Measurements from ENCODE around the gene DDAH2. TPM values are rescaled to one million over a fixed set of nuclear protein-coding genes. Genes with fewer than 3 reads are reported as not detected.
"Not testable (repeated sequence)": the region's sequence is repeated elsewhere in the genome, so short reads cannot be mapped to it uniquely, and the experiment has no call there.

Gene DDAH2
- total and polyA plus RNA-seq, 8 donors = 70.2 to 199 (median 161) TPM

DNA sequence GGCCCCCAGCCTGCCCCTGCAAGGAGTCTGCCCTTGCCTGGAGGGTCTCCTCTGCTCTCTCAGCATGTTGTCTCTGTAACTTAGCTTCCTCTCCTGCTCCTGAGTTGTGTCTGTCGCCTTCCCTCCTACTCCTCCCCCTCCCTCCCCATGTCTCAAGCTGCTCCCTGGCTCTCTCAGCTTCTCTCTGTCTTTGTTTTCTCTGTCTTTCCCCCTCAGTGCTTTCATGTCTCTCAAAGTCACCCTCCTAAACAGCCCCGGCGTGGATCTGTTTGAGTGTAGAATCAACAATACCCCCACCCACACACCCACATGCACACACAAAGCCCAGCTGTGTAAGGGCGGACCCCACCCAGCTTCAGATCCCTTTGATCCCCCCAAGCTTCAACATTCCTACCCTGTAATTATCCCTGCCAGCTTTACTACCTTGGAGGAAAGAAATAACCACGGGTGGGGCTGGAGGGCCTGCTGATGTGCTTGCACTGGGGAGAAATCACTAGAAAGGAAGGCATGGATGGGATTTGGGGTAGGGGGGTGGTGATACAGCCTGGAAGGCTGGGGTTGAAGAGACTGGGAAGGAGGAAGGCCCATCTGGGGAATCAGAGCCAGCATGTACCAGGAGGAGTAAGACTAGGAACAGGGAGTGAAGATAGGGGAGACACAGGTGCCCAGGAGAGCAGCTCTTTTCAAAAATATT is 15.0 kb downstream of the DDAH2 start:
- TF ChIP-seq, protein P1, sequence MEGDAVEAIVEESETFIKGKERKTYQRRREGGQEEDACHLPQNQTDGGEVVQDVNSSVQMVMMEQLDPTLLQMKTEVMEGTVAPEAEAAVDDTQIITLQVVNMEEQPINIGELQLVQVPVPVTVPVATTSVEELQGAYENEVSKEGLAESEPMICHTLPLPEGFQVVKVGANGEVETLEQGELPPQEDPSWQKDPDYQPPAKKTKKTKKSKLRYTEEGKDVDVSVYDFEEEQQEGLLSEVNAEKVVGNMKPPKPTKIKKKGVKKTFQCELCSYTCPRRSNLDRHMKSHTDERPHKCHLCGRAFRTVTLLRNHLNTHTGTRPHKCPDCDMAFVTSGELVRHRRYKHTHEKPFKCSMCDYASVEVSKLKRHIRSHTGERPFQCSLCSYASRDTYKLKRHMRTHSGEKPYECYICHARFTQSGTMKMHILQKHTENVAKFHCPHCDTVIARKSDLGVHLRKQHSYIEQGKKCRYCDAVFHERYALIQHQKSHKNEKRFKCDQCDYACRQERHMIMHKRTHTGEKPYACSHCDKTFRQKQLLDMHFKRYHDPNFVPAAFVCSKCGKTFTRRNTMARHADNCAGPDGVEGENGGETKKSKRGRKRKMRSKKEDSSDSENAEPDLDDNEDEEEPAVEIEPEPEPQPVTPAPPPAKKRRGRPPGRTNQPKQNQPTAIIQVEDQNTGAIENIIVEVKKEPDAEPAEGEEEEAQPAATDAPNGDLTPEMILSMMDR (IDR thresholded peaks at IDR 0.05) = no peak
- no peak for DNase-seq
- ATAC-seq = no peak
- no peaks in the 10 kb centered on the region for H3K36me3 ChIP-seq
- H3K4me1 ChIP-seq = peaks cover 0 to 12% of the 10 kb centered on the region in 2 donors
- intact Hi-C loops (cut with DNase I) = no loop called here
- no peaks in the 10 kb centered on the region for H3K9me3 ChIP-seq
- no peak overlapping the region for H3K4me3 ChIP-seq
- no peak overlapping the region for H3K27ac ChIP-seq
- H3K27me3 ChIP-seq = no peaks in the 10 kb centered on the region

DNA sequence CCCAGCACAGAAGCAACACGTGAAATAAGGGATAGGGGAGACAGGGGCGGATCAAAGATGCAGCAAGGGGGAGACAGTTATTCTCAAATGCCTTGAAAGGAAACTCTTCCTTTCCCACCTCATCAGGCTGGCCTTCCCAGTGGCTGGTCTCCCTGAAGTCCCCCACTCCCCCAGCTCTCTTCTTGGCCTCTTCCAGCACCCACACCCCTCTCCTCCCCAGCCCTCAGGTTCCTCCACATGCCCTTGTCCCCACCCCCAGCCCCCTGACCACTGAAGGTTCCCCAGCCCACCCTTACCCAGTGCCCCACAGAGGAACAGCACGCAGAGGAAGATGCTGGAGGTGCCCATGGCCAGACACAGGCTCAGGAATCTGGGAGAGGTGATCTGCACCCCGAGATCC is 15.6 kb downstream of the DDAH2 start:
- H3K36me3 ChIP-seq = no peaks in the 10 kb centered on the region
- H3K4me1 ChIP-seq = peaks cover 0 to 12% of the 10 kb centered on the region in 2 donors
- H3K9me3 ChIP-seq = no peaks in the 10 kb centered on the region
- no peaks in the 10 kb centered on the region for H3K27me3 ChIP-seq
- no peak overlapping the region for H3K4me3 ChIP-seq
- TF ChIP-seq, protein P1 (IDR thresholded peaks at IDR 0.05) = no peak
- intact Hi-C loops (cut with DNase I) = no loop called here
- ATAC-seq = no peak
- DNase-seq = no peak
- no peak overlapping the region for H3K27ac ChIP-seq

DNA sequence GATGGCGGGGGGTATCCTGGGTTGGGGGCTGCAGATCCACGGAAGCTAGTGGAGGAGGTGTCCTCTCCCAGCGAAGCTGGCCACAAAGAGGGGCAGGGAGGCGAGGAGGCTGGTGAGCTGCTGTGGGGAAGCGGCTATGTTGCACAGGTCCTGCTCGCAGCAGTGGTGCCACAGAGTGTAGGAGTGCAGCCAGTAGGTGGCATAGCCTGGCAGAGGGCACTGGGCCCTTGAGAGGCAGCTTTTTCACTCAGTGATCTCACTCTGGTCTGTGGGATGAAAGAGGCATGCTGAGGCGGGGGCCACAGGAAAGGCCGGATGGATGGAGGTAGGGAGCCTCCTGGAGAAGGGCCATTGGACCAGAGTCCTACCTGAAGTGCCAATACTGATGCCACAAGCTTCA is 16.8 kb downstream of the DDAH2 start:
- H3K4me3 ChIP-seq = no peak overlapping the region
- TF ChIP-seq, protein P1 (IDR thresholded peaks at IDR 0.05) = no peak
- H3K9me3 ChIP-seq = no peaks in the 10 kb centered on the region
- intact Hi-C loops (cut with DNase I) = no loop called here
- H3K4me1 ChIP-seq = peaks cover 0 to 12% of the 10 kb centered on the region in 2 donors
- H3K27me3 ChIP-seq = no peaks in the 10 kb centered on the region
- H3K36me3 ChIP-seq = no peaks in the 10 kb centered on the region
- DNase-seq (no peak), ATAC-seq (peak; percentile 68)
- H3K27ac ChIP-seq = no peak overlapping the region

DNA sequence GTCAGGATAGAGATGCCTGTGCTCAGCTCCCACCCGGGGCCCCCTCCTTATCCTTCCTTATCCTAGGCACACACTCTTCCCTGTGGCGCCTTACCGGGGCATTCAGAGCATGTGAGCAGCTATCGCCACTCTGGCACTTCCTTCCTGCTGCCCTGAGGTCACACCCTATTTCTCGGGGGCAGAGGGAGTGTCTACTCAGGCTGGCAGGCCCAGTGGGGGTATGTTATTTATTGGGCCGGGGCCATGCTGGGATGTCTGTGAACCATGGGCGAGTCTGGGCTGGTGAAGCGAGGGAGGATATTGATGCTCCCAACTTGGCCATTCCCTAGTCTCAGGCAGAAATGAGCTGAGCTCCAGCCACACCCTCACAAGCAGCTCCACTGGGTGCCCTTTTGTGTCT is 17.9 kb downstream of the DDAH2 start:
- Histone ChIP-seq H3K36me3 (no peaks in the 10 kb centered on the region), H3K4me3 (no peak overlapping the region), H3K9me3 (no peaks in the 10 kb centered on the region), H3K4me1 (peaks cover 0 to 12% of the 10 kb centered on the region in 2 donors), H3K27ac (no peak overlapping the region), H3K27me3 (no peaks in the 10 kb centered on the region)
- intact Hi-C loops (cut with DNase I) = no loop called here
- DNase-seq = peak in 1 of 4 donors; percentile 53
- TF ChIP-seq, protein P1 (IDR thresholded peaks at IDR 0.05) = no peak
- peak; percentile 64 for ATAC-seq

DNA sequence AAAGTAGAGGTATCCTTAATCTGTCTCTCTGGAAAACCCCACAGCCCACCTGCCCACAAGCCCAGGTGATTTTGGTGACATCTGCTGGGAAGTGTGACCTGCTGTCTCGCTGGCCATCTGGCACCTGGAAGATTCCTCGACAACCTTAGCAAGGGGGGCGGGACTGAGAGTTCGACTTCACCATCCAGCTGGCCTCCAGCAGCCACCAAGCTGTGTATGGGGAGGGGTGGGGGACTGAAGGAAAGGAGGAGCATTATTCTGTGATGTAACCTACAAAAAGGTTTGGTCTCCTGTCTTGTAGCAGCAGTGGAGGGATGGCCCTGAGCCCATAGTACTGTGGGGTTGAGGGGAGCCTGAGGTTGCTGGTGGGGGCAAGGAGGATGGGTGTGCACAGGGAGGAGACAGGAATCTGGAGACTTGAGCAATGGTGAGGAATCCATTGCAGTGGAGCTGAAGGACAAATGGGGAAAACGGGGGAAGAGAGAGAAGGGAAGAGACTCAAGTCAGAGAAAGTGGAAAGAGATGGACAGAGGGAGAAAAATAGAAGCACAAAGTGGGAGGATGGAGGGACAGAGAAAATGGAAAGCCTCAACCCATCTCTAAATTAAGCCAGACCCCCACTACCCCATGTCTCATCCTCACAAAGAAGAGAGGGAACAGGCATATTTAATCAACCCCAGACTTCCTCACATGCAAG is 18.4 kb downstream of the DDAH2 start:
- Histone ChIP-seq H3K27ac (no peak overlapping the region), H3K9me3 (no peaks in the 10 kb centered on the region), H3K27me3 (no peaks in the 10 kb centered on the region), H3K4me3 (no peak overlapping the region), H3K4me1 (peaks cover 0 to 12% of the 10 kb centered on the region in 2 donors), H3K36me3 (no peaks in the 10 kb centered on the region)
- intact Hi-C loops (cut with DNase I) = no loop called here
- TF ChIP-seq, protein P1 (IDR thresholded peaks at IDR 0.05) = no peak
- DNase-seq (no peak), ATAC-seq (no peak)

DNA sequence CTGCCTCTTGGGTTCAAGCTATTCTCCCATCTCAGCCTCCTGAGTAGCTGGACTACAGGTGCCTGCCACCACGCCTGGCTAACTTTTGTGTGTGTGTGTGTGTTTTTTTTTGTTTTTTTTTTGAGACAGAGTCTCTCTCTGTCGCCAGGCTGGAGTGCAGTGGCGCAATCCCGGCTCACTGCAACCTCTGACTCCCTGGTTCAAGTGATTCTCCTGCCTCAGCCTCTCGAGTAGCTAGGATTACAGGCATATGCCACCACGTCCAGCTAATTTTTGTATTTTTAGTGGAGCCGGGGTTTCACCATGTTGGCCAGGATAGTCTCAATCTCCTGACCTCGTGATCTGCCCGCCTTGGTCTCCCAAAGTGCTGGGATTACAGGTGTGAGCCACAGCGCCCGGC is 19.9 kb downstream of the DDAH2 start:
- H3K27ac ChIP-seq; ATAC-seq; H3K27me3 ChIP-seq; DNase-seq; H3K9me3 ChIP-seq; H3K36me3 ChIP-seq; H3K4me3 ChIP-seq; intact Hi-C loops (cut with DNase I): not testable (repeated sequence)
- peaks cover 0 to 12% of the 10 kb centered on the region in 2 donors for H3K4me1 ChIP-seq

Measured in left lung (tissue), 10 donors.